GM19467 (cell line): ENCODE results near the gene MRPS18A.
"Not testable (repeated sequence)": the region's sequence is repeated elsewhere in the genome, so short reads cannot be mapped to it uniquely, and the experiment has no call there.

Source experiments
- ATAC-seq: cut with Tn5 transposase; IDR thresholded peaks from one replicate; pipeline ENCODE4 v1.9.1; 2021; ENCODE audit warnings: mild to moderate bottlenecking, moderate library complexity; ENCODE audit not compliant: unreplicated experiment

MRPS18A gene

DNA sequence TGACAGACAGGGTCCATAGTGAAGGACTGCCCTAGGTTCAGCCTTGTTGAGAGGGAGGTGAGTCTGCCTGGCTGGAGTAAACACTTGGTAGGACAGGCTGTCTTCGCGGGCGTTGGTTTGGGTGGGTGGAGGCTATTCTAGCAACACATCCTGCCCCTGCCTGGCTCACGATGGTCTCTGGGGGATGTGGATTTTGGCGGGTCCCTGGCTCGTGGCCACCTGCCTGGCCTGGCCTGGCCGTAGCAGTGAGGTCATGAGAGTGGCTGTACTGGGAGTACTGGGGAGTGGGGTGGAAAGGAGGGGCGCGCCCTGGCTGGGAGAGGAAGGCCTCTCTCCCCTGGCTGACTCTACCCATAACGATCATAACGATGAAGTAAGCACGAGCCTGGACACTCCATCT is 30.2 kb upstream of the MRPS18A start:
- no peak for ATAC-seq

DNA sequence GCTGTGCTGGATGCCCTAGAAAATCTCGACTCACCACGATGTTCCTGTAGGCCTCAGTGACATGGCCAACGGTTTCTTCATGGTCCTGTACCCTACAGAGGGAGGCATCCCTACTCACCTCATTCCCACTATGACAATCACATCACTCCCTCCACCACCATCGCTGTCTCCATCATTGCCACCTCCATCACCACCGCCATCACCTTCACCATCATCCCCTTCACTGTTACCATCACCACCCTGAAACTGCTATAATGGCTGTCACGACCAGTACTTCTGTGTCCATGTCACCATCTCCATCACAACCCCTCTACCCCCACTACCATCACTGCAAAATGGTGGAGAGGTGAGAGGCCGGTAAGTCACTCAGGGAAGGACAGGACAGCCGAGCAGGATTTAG is 29.8 kb upstream of the MRPS18A start:
- no peak for ATAC-seq

DNA sequence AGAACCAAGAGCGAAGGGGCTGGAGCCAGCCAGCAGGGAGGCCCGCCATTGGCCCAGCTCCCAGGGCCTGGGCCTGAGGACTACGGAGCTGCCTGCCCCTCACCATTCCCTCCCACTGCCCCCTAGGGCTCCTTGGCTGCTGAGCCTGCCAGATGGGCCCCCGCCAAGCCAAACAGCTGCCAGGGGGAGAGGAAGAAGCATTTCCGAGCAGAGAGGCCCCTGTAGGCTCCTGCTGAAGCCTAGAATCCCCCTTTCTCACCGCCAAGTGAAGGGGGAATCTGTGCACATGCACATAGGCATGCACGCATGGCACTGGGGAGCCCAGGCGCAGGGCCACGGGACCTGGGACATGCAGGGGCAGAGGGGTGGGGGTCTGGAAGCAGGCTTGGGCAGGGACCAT is 28.5 kb upstream of the MRPS18A start:
- ATAC-seq: no peak

DNA sequence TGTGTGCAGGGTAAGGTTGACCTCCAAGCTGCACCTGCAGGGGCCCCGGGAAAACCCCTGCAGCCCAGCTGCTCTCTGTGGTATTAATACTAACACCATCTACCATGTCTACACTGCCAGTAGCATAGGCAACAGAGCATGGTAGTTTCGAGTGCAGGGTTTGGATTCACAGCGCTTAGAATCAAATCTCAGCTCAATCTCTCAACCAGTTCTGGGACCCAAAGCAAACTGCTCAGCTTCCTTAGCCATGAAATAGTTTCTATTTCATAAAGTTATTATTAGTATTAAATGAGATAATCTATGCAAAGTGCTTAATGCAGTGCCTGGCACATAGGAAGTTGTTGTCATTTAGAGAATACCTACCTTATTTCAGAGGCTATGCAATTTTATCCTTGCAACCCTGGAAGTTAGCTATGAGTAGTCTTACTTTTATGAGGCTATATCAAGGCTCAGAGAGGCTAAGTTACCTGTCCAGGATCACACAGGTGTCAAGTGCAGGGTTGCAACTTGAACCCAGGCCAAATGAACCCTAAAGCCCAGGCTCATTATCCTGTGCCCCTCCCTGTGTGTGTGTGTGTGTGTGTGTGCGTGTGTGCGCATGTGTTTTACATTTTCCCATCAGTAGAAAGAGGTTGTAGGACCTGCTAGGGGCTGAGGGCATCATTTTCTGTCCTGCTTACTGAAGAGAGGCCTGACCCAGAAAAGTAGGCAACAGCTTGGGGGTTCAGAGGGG is 27.6 kb upstream of the MRPS18A start:
- ATAC-seq: peak; percentile 82

DNA sequence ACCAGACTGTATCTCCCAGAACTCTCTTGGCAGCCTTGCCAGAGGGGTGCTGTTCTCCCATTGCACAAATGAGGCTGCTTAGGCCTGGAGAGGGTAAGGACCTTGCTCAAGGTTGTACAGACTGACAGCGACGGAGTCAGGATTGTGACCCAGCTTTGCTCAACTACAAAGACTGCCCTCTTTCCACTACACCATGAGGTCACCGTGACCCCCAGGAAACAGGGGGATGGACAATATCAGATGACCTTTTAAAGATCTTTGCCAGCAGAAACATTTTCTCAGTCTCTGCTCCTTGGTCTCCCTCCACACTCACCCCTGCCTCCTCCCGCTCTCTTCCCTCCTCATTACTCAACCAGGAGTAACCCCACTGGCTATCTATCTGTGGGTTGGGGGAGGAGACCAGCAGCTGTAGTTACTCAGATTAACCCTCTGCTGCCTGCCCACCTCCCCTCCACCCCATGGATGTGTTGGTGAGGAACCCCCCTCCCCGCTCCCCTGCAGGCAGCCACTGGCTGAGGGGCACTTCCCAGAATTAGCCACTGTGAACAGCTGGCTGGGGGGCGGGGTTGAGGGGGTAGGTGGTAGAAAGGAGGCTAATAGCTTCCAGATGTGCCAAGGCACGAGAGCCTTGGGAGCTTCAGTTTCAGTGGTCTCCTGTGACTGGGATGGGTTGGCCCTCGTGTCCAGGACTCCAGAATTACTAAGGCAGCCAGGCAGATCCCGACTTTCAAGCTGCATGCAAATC is 26.9 kb upstream of the MRPS18A start:
- peak; percentile 14 for ATAC-seq

DNA sequence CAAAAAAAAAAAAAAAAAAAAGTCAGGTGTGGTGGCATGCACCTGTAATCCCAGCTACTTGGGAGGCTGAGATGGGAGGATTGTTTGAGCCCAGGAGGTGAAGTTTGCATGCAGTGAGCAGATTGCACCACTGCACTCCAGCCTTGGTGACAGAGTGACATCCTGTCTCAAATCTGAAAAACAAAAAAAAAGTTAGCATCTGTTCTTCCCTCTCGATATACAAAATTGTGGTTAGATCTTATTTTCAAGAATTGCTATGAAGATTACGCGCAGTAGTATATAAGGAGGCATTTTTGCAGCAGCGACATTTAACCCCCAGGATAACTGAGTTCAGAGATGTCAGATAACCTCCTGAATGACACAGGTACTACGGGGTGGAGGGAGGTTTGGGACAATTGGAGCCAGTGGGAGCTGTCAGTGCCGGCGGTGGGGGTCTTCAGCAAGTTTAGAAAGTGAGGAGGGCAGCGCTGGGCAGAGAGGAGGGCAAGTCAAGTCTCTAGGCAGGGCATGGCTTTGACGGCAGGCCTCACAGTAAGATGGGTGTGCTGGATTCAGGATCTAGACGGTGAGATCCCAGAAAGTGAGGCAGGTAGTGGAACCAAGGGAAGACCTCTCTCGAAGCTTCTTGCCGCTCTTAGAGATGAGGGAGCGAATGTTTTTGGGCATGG is 26.2 kb upstream of the MRPS18A start:
- no peak for ATAC-seq

DNA sequence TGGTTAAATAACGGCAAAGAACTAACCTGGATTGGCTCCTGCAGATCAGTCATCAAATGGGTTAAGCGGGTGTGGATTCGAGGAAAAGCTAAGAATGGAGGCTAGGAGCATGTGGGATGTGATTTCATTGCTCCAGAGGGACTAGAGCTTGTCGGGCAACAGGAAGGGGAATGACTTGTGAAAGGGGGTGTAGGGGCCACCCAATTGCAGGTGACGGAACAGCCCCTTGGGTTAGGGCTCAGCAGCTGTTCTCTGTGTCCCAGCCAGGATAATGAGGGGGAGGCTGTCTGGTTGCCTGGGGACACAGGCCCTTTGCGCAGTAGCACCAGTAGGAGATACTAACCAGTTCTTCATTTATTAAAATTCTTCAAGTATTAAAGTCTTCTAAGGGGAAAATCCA is 25.0 kb upstream of the MRPS18A start:
- no peak for ATAC-seq

DNA sequence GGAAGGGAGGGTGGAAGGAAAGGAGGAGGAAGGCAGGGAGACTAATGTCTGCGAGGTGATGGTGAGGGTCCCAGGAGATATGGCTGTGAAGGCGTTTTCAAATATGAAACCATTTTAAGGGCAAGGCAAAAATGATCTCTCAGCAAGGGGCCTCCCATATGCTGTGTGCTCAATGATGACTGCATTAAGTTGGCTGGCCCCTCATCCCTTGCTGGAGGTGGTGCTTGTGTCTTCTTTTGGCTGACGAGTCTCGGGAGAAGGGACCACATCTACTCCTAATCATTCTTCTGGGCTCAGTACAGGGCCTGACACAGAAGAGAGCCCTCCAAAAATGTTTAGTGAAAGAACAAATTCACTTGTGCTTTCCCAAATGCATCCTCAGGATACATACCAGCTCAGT is 23.0 kb upstream of the MRPS18A start:
- ATAC-seq: no peak

DNA sequence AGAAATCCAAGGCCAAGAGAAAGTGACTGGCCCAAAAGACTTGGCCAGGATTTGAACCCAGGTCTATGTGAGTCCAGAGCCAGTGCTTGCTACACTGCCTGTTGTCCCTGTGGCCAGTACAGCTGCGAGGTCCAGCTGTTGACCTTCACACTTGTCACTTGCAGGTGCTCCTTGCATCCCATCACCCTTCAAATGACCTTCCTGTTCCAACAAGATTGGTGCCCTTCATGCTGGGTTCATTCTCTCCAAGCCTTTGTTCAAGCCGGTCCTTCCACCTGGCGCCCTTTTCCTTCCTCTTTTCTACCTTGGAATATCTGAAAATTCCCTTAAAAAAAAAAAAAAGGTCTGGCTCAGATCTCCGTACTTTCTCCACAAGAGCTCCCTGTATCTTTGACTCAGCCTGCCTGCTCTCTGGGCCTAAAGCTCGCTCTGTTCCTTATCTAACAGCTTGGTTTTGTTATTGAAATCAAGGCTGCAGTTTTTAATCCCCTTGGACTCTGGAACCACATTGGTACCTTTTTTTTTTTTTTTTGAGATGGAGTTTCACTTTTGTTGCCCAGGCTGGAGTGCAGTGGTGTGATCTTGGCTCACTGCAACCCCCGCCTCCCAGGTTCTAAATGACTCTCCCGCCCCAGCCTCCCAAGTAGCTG is 22.2 kb upstream of the MRPS18A start:
- no peak for ATAC-seq

DNA sequence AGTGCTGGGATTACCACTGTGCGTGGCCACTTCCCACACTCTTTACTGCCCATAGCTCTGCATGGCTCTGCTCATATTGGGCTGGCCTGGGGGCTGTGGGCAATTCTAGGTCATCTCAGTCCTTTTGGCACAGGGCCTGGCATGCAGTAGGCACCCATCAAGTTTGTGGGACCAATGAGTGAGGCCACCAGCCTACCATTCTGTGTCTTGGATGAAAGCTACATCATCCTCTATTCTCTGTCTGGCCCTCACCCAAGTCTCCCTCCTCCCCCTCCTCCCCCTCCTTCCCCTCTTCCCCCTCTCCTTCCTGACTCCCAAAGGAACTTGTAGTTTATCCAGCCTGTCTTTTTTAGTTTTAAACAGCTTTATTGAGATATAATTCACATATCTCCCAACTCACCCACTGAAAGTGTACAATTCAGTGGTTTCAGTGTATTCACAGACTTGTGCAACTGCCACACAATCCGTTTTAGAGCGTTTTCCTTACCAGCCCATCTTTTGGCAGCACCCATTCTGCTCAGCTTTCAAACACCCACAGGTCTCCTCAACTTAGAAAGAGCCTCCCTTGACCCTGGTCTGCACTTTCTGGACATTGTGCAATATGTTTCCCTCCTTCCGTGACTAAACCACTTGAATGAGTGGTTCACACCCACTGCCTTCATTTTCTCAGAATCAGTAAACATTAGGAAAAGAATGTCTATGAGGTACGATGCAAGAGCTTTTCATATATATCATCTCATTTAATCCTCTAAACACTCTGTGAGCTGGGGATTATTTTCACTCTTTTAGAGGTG is 21.5 kb upstream of the MRPS18A start:
- ATAC-seq: no peak

DNA sequence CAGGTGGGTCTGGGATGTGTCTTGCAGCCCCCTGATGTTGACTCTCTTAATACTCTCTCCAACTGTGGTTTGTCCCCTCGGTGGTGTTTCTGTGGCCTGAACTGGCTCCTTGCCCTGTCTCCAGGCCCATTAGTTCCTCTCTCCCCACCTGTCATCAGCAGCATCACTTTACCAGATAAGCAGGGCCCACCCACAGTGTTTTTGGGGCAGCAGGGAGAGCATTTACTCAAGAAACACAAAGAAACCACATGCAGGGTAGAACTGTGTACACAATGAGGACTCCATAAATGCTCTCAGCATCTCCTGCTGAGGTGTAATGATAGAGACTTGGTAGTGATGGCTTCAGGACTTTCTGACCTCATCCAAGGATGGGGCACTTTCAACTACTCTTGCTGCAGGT is 20.2 kb upstream of the MRPS18A start:
- ATAC-seq: no peak

DNA sequence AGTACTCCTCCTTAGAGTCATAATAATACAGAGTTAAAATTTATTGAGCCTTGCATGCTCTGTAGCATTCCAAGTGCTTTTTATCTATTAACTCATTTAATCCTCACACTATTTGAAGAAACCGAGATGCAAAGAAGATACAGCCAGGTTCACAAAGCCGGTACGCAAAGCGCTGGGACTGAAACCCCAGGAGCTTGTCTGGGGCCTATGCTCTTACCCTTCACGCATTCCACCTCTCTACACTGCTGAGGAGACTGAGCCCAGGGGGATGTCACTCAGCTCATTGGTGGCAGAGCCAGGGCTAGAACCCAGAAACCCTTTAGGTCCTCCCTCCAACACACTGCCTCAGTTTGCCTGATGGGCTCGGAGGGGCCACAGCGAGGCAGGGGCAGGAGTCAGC is 19.7 kb upstream of the MRPS18A start:
- ATAC-seq: no peak

DNA sequence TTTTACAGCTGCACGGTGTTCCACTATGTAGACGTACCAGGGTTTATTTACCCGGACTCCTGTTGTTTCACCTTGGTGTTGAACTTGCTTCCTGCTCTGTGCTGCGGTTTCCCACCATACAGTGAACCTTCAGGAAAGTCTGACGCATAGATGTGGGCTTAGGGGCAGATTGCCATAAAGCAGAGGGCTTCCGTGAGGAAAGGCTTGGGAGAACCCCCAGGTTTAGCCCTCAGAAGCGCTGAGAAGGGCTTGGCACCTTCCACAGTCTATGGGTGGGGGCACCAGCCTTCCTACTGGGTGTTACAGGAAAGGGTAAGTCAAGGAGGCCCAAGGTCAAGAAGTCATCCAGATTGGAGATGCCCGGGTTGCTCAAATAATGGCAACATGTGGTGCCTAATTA is 19.2 kb upstream of the MRPS18A start:
- no peak for ATAC-seq

DNA sequence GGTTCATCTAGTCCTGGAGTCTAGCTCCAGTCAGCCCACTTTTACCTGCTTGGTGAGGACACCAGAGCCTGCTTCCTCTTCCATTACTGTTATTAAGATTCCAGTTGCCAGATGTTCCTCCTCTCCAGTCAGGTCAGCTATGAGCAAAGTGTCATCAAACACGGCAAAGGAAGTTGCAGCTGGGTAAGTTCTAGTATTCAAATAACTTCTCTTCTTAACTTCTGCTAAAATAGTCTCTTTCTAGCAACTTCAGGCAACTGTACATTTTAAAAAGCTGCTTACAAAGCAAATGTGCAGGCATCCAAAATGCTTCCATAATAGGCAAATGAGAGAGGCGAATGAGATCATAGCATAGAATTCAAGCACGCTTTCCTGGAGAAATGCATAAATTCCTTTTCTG is 18.4 kb upstream of the MRPS18A start:
- no peak for ATAC-seq

DNA sequence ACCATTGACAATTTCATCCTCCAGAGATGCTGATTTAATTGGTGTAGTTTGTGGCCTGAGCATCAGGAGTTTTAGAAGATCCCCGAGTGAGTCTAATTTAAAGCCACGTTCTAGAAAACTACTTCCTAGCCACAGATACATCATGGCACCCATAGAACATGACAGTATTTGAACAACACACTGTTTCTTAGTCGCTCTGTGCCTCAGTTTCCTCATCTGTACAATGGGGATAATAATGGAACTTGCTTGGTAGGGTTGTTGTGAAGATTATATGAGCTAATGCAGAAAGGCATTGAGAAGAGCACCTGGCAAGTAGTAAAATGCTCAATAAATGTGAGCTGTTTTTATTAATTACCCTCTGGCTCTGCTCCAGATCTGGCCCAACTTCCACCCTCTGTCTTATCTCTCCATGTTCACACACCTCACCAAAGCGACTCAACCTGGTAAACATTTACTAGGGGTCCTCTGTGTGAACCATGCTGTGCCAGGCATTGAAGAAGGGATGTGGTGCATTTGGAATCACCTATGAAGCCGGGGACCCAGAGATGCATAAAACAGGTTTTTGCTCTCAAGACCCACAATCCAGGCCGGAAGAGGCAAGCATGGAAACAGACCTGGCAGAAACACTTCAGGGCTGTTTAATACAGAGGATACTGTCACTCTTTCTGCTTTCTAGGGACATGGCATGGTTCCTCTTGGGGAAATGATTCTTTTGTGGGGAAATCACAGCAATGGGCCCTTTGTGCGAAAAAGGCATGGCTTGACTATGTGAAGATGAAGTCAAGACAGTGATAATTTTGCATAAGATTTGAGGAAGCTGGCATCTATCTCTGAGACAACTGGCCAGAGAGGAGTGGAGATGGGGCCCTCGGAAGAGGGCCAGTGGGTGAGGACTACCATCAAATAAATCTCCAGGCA is 16.2 kb upstream of the MRPS18A start:
- no peak for ATAC-seq

DNA sequence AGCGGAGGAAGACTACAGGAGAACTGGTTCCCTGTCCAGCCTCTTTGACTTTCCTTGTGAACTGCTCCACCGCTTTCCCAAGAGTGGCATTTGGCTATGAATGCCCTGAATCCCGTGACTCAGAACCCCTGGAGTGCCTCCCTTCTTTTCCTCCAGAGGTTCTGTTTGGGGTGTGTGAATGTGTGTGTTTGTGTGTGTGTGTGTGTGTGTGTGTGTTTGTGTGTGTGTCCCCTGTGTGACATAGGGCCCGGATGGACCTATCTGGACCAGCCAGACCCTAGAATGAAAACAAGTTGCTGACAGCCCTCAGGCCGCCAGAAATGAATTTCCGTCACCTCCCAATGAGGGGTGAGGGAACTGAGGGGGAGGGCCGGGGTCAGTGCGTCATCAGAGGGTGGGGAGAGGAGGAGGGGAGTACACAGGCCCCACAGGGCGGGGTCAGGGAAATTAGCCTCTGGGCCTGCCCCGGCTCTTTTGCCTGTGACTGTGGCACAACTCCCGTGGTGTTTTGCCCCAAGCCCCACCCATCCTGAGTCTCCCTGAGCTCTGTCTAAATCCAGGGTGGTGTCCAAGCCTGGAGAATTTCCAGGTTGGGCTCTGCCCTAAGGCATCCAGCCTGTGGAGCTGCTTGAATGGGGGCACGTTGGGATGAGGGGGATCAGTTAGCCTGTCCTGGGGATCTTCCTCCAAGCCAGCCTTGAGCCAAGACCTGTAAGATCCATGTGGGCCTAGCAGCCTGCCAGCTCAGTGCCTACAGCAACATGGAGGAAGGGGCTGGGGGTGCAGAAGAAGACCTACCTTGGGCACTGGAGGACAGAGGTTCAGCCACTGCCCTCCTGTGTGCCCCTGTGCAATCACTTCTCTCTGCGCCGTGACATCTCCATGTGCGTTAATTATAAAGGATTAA is 15.2 kb upstream of the MRPS18A start:
- ATAC-seq: no peak

DNA sequence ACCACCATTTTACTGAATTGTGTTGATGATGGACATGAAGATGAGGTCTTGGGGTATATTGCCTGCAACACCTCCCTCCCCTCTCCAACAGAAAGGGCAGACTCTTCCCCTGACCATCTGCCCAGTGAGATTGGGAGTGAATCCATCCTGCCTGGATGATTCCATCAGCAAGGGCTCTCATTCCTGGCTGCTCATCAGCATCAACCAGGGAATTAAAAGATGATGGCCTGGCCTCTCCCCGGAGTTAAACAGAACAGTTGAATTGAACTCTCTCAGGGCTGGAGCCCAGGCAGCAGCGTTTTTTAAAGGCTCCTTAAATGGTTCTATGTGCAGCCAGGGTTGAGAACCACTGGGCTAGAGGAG is 14.6 kb upstream of the MRPS18A start:
- no peak for ATAC-seq

DNA sequence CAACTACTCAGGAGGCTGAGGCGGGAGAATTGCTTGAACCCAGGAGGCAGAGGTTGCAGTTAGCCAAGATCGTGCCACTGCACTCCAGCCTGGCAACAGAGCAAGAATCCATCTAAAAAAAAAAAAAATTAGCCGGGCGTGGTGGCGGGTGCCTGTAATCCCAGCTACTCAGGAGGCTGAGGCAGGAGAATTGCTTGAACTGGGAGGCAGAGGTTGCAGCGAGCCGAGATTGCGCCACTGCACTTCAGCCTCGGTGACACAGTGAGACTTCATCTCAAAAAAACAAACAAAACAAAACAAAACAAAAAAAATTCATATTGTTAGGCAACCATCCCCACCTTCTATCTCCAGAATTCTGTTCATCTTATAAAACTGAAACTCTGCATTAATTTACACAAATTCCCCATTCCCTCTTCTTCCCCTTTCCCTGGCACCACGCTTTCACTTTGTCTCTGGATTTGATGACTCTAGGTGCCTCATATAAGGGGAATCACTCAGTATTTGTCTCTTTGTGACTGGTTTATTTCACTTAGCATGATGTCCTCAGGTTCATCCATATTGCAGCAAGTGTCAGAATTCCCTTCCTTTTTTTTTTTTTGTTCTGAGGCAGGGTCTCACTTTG is 13.5 kb upstream of the MRPS18A start:
- not testable (repeated sequence) for ATAC-seq
